HG03460 (cell line): ENCODE measurements around the gene CCSAP.
"Not testable (repeated sequence)": the region's sequence is repeated elsewhere in the genome, so short reads cannot be mapped to it uniquely, and the experiment has no call there.

Experiments
- ATAC-seq: cut with Tn5 transposase; IDR thresholded peaks from one replicate; pipeline ENCODE4 v1.9.1; 2021; ENCODE audit not compliant: unreplicated experiment

CCSAP gene

DNA sequence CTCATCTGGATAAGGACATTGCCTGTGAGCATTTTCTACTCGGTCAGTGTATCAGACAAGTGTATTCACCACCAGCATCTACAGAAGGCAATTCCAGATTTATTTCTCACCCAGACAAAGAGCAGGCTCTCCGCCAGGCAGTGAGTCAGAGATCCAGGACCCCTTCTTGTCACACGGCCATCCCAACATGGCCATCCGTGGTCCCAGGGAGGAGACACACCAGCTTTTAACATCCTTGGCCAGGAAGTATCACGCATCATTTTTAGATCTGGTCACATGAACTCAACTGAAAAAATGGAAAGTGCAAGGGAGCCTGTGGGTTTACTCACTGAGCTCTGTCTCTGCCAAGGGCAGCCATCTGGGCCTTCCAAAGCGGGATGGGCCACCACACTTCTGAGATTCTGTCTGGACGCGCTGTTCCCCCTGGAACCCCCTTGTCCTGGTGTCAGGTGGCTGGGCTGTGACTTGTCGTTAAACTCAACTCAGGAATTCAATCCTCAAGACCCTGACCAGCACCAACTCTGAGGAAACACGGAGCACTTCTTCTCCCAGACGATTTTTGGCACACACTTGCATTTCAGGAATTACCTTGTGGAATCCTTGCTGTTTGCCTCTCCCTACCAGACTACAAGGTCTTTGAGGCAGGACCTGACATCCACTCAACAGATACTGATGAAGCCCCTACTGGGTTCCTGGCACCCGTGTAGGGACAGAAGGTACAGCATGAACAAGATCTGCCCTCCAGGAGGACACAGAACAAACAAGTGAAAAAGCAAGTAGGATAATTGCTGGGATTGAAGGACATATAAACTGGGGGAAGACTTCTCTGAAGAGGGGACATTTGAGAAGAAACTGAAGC is 21.6 kb upstream of the CCSAP start:
- ATAC-seq: no peak

DNA sequence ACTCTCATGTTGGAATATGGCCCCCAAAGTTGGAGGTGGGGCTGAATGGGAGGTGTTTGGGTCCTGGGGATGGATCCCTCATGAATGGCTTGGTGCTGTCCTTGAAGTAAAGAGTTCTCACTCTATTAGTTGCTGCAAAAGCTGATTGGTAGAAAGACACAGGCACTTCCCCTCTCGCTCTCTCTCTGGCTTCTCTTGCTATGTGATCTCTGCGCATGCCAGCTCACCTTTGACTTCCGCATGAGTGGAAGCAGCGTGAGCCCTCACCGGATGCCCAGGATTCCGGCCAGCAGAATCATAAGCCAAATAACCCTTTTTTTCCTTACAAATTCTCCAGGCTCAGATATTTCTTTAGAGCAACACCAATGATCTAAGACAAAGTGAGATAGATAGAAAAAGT is 20.9 kb upstream of the CCSAP start:
- ATAC-seq: no peak

DNA sequence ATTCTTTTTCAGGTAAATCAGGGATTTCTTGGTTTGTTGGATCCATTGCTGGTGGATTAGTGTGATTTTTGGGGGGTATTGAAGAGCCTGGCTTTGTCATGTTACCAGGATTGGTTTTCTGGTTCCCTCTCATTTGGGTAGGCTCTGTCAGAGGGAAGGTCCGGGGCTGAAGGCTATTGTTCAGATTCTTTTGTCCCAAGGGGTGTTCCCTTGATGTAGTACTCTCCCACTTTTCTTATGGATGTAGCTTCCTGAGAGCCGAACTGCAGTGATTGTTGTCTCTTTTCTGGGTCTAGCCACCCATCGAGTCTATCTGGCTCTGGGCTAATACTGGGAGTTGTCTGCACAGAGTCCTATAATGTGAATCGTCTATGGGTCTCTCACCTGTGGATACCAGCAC is 17.6 kb upstream of the CCSAP start:
- ATAC-seq: no peak

DNA sequence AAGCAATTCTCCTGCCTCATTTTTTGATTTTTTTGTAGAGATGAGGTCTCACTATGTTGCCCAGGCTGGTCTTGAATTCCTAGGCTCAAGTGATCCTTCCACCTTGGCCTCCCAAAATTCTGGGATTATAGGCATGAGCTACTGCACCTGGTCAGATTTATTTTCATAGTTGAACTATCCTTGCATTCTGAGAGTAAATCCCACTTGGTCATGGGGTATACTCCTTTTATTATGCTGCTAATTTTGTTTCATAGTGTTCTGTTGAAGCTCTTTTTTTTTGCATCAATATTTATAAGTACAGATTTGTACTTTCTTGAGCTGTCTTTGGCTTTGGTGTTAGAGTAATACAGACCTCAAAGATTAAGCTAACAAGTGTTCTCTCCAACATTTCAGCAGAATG is 12.8 kb upstream of the CCSAP start:
- ATAC-seq: no peak

DNA sequence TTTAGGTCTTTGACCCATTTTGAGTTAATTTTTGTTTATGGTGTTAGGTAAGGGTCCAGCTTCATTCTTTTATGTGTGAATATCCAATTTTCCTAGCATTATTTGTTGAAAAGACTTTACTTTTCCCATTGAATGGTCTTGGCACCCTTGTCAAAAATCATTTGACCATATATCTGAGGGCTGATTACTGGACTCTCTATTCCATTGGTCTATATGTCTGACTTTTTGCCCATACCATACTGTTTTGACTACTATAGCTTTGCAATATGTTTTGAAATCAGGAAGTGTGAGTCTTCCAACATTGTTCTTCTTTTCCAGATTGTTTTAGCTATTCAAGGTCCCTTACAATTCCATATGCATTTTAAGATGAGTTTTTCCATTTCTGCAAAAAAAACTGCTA is 11.4 kb upstream of the CCSAP start:
- no peak for ATAC-seq

DNA sequence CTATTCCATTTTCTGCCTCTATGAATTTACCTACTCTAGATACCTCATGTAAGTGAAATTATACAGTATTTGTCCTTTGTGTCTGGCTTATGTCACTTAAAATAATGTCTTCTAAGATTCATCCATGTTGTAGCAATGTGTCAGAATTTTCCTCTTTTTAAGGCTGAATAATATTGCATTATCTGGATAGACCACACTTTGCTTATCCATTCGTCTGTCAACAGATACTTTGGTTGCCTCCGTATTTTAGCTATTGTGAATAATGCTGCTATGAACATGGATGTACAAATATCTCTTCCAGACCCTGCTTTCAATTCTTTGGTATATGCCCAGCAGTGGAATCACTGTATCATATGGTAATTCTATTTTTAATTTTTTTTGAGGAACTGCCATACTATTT is 10.1 kb upstream of the CCSAP start:
- no peak for ATAC-seq

DNA sequence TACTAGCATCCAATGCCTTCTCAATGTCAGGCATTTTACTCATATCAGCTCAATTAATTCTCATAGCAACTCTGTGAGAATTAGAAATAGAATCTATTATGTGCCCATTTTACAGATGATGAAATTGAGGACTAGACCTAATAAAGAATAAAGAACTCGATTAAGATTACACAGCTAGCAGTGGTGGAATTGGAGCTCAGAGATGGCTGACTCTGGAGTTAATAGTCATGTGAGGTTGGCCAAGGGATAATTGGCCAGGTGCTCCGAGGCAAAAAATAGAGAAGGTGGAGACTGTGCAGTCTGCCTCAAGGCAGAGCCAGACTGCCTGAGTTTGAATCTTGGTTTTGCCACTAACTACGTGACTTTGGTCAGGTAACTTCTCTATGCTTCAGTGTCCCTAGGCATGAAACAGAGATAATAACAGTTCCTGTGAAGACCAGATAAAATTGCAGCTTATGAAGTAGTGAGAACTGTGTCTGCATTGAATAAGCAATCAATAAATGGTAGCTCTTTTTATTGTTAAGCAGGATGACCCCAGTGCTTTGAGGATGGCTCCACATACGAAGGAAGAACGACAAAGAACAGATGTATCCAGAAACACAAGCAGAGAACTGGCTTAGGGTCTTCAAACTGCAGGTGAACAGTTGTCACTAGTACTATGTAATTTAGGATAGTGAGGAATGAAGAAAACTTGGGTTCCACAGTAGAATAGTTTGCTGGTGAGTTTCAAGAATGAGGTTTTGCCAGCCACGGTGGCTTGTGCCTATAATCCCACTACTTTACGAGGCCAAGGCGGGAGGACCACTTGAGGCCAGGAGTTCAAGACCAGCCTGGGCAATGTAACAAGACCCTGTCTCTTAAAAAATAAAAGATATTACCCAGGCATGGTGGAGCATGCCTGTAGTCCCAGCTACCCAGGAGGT is 6.9 kb upstream of the CCSAP start:
- ATAC-seq: no peak

DNA sequence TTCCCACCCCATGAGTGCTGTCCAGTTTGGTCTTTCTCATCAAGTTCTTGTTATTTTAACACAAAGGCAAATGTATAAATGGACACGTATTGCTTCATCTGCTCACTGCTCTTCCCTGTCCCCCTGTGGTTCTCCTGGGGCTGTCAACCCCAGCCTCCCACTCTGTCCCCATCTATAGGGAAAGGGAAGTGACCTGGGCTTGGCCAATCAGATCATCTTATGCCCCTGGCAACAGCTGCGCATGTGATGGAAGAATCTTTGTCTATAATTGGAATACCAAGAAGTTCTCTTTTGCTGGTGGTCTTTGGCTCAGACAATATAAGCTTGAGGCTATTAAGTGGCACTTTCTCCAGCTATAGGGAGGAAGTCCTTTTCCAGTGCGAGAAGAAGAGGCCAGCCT is 4.7 kb upstream of the CCSAP start:
- no peak for ATAC-seq

DNA sequence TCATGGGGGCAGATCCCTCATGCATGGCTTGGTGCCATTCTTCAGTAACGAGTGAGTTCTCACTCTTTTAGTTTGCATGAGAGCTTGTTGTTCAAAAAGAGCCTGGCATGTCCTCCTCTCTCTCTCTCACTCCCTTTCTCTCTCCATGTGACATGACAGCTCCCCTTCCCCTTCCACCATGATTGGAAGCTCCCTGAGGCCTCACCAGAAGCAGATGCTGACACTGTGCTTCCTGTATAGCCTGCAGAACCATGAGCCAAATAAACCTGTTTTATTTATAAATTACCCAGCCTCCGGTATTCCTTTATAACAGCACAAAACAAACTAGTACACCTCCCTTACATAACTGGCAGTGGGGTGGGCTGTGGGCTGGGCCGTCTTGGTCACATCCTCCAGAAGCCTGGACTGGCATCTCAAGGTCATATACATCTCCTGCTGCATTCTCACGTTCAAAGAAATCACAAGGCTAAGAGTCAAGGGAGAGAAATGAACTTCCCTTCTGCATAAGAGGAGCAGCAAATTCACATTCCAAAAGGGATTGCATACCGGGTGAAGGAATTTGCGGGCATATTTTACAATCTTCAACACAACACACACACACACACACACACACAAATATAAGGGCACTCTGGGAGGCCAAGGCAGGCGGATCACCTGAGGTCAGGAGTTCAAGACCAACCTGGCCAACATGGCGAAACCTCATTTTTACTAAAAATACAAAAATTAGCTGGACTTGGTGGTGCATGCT is 2.3 kb upstream of the CCSAP start:
- ATAC-seq: no peak

DNA sequence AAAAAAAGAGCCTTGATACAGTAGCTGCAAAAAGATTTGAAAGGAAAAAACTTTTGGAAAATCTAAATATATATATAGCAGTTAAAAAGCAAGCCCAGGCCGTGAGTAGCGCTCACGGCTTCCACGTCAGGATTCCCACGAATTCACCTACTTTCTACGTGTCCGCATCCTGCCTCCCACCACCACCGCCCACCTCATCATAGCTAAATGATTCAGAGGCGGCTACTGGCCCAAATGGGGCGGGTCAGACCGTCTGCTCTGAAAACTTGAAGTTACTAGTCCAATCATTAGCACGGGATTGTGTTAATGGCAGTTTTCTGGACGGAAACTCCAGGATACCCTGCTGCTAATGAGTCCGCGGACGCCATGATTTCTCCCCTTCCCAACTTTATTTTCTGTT is 1.3 kb upstream of the CCSAP start:
- no peak for ATAC-seq

DNA sequence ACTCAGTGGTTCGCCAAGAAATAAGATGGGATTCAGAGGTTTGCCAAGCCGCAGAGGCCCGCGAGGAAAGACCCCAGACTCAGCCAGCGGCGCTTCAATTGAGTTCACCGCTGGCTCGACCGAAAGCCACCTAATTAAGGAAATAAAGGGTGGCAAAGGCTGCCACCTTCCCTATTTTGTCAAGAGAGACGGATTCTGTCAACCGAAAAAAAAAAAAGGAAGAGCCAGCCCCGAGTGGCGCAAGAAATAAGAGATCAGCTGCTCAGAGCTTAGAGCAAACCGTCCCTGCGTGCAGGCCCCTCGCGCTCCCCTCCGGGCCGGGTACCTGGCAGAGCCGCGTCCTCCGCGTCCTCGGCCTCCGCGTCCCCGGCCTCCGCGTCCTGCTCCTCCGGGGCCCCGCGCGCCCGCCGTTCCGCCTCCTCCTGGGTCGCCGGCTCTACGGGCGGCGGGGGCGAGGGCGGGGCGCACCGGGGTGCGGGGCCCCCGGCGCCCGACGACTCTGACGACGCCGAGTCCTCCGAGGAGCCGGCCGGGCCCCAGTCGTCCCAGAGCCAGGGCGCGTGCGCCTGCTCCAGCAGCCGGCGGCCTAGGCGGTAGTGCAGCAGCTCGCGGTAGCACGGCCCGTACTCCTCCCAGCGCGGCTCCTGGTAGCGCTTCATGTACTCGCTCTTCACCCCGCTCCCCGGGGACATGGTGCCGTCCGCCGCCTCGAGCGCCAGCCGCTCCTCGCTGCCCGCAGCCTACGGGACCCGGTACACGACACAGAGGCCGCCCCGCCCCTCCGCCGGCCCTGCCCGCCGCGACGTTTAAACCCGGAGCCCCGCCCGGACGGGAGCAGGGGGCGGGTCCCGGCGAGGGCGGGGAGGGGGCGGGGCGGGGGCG is 832 bp downstream of the CCSAP start:
- ATAC-seq: peak; percentile 58

DNA sequence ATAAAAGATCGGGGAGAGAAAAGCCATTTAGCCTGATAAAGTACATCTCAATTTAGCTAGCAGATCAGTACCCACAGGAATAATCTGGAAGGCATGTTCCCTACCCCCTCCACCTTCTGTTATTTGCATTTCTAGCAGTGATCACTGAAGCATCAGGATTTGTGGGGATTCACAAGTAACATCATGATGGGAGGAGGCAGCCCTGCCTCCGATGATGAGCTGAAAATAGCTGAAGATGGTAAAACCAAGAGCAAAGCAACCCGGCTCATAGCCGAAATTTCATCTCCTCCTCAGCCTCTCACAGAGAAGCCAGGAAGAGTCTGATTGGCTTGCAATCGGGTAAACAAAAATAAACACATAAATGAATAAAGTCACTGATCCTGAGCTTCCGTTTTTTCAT is 2.4 kb downstream of the CCSAP start:
- no peak for ATAC-seq

DNA sequence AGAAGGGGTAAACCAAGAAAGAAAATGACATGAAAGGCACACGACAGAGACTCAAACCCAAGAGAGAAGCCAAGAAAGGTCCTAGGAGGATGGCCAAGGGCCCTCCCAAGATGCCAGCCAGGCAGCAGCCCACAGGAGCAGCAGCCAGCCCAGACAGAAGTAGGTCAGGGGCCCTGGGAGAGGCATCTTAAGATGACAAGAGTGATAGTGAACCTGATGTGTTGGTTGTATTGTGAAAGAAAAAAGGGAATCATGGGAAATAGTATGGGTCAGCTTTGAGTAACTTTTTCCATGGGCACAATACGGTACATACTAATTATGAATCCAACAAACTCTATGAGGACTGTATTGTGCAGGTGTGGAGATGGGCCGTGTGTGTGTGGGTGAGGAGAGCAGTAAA is 3.3 kb downstream of the CCSAP start:
- no peak for ATAC-seq

DNA sequence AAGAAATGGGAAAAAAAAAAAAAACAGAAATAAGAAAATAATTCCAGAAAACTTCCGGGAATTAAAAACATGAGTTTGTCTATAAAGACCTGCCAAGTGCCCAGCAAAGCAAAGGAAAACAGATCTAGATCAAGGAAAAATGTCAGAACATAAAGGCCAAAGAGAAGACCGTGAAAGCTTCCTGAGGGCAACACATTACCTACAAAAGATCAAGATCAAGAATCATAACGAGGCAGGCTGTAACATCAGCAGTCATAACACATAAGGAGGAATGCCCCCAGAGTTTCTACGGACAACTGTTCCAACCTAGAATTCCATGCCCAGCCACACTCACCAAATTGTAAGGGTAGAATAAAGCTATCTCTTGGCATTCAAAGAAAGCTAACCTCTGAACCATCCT is 3.8 kb downstream of the CCSAP start:
- no peak for ATAC-seq

DNA sequence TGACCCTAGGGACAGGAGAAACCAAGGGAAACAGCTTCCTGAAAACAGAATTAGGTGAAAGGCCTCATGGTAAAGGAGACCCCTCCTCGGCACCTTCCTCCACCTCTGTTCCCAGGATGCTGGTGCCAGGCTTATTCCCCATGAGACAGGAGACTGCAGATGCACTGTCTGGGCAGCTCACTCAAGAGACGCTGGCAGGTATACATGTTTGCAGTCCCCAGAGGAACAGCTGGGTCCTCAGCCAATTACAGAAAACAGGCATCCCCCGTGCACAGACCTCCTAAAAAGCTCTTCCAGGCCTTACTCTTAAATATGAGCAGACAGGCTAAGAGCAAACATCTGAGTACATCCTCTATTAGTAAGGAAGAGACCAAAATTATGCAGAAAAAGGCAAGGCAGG is 6.5 kb downstream of the CCSAP start:
- no peak for ATAC-seq

DNA sequence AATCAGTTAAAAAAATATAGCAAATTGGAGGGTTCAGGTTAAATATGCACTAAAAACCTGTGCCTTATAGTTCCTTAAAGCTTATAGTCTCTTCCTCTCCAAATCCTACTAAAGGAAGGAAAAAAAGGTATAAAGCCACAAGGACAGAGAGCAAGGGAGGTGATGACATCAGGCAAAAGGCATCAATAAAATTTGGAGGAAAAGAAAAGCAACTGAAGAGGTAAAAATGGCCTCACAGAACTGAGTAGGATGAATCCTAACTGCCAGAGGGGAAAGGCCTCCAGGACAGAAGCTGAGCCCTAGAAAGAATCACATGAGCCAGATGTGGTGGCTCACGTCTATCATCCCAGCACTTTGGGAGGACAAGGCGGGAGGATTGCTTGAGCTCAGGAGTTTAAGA is 8.1 kb downstream of the CCSAP start:
- no peak for ATAC-seq

DNA sequence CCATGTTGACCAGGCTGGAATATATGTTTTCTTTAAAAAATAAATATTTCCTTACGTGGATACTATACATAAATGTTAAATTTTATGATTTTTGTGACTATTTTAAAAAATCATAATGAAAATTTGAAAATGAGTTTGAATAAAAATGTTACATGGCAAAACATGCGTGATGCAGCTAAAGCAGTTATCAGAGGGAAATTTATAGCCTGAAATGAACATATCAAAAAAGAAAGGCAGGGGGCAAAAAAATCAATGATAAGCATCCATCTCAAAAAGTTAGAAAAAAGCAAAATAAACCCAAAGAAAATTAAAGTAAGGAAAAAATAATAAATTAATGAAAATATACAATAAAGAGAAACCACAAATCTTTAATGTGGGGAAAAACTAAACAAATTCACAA is 8.6 kb downstream of the CCSAP start:
- no peak for ATAC-seq

DNA sequence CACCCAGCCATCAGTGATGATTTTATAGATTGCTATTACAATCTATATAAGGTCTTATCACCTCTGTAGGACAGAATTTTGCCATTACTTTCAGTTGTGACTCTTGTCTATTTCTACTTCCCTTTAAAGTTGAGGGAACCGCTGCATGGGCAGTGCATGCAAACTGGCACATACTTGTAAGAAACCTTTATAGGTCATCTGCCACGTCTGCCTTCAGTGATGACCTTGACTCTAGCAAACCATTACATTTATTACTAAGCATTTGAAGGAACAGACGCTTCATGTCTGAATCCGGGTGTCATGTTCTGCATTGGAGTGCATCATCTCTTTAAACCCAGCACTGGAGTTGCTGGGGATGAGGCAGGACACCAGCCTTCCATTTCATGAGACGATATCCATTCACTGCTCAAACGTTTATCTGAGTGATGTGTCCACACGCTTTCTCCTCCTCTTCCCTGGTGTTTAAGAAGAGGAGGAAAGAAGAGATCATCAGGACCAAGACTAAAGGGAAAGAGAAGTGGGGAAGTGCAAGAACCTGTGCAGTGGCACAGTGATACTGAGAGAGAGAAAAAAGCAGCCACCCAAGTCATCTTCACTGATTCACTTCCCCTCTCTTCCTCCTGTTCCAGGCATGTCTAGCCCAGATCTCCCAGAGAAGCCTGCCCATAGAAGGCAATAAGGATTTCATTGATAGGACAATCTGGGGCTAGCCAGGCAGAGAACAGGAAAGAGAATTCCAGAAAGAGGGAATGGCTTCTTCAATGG is 14.1 kb downstream of the CCSAP start:
- no peak for ATAC-seq

DNA sequence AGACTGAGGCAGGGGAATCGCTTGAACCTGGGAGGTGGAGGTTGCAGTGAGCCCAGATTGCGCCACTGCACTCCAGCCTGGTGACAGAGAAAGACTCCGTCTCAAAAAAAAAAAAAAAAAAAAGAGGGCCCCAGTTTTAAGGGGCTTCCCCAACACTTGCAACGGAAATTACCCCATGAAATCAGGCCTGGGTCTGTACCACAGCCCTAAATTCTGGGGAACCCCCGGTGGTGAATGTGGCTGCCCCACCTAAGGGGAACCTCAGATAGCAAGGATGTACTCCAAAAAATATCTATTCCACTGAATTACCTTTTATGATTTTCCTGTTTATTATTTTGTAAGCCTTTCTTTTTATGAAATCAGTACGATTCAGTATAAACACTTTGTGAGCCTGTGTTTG is 15.1 kb downstream of the CCSAP start:
- not testable (repeated sequence) for ATAC-seq

DNA sequence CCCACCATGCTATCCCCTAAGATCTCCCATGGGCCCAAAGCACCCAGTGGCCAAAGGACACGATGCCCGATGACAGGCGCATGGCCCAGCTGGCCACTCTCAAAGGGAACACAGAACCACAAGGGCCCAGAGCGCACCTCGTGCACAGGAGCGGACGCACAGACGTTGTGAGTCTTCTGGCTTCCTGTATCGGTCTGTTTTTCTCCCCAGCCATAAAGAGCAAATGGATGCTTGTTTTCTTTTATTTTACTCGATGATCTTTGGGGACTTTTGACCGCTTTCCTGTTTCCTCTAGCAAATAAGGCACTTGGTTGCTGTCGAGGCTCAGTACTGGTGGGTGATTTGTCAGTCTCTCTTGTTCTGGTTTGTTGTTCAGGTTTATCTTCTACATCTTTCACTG is 16.2 kb downstream of the CCSAP start:
- no peak for ATAC-seq
